Activated T-helper 2 cell treated with anti-CD3 and anti-CD28 coated beads, Interferon-gamma antibody, Interleukin-2, Interleukin-4, amounts not matched to agents 10 μg/mL and 5 μg/mL and 100 μg/mL, durations not matched to agents 14 hours and 24 hours and 36 hours (primary cell): ENCODE data around the gene GRIK3. TPM values are rescaled to one million over a fixed set of nuclear protein-coding genes. Genes with fewer than 3 reads are reported as not detected.

ENCODE experiments used
- DNase-seq: peaks from one replicate; pipeline ENCODE4 v3.0.0; 2021; ENCODE audit warnings: low spot score
- H3K27ac Mint-ChIP-seq: one replicate; pipeline ENCODE4 v1.8.0; 2021; ENCODE audit warnings: mixed read lengths
- H3K27me3 Mint-ChIP-seq: one replicate; pipeline ENCODE4 v1.8.0; 2021; ENCODE audit warnings: low read depth, mixed read lengths
- H3K36me3 Mint-ChIP-seq: one replicate; pipeline ENCODE4 v1.8.0; 2021; ENCODE audit warnings: low read depth, mixed read lengths
- H3K4me1 Mint-ChIP-seq: one replicate; pipeline ENCODE4 v1.8.0; 2021; ENCODE audit warnings: low read depth, mixed read lengths
- H3K4me3 Mint-ChIP-seq: one replicate; pipeline ENCODE4 v1.8.0; 2021; ENCODE audit warnings: low read depth, mild to moderate bottlenecking, moderate library complexity, mixed read lengths
- H3K9me3 Mint-ChIP-seq: one replicate; pipeline ENCODE4 v1.8.0; 2021; ENCODE audit warnings: mixed read lengths
- intact Hi-C: fragments of 100-400 bp; cut with micrococcal nuclease; formaldehyde crosslinking; loops from one replicate; pipeline ENCODE4 v1.15.1; 2023
- total RNA-seq: library from RNA; stranded (reverse); gene quantifications from 2 replicates; pipeline ENCODE4 v1.2.3, GENCODE V29; 2022

GRIK3 gene
- total RNA-seq, 1 donor from 2014 or later = not detected

DNA sequence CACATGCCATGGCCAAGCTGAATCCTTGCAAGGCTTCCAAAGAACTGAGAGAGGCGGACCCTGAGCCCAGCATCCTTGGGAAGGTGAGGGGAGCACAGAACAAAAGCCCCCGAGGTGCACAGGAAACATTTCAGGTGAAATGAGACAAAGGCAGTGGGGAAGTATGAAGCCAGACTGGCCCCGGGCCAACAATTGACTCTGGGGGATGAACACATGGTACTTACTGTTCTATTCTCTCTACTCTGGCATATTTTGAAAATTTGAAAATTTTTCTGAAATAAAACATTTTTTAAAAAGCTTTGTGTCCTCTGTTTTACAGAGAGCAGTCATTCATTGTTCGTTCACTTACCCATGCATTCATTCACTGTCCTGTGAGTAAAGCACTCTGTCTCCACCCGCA, 77.7 kb downstream of the GRIK3 start:
- Mint-ChIP-seq H3K27me3 (no peaks in the 10 kb centered on the region), H3K4me1 (no peaks in the 10 kb centered on the region), H3K9me3 (no peaks in the 10 kb centered on the region), H3K27ac (no peak overlapping the region), H3K36me3 (no peaks in the 10 kb centered on the region), H3K4me3 (no peak overlapping the region)
- intact Hi-C loops = no loop called here
- no peak for DNase-seq

GRCh38 chr1:36955016-36955415, 79.3 kb downstream of the GRIK3 start:
- DNase-seq = no peak
- Mint-ChIP-seq H3K4me1 (no peaks in the 10 kb centered on the region), H3K36me3 (no peaks in the 10 kb centered on the region), H3K27ac (no peak overlapping the region), H3K9me3 (no peaks in the 10 kb centered on the region), H3K4me3 (no peak overlapping the region), H3K27me3 (no peaks in the 10 kb centered on the region)
- intact Hi-C loops = no loop called here

DNA sequence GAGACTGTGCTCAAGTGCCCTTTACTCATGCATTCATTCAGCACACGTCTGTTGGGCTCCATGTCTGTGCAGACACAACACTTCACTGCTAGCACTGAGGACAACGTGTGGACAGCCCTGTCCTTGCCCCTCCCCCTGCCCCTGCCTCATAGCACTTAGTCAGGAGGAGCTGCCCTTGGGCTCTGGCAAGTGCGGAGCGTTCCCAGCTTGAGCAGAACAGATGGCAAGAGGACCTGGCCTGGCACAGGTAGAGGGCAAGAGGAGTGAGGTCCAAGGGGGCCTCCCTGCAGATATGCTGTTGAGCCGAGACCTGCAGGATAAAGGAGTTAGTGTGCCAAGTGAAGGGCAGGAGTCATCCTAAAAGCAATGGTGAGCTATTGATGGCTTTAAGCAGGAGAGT, 81.3 kb downstream of the GRIK3 start:
- no peaks in the 10 kb centered on the region for H3K9me3 Mint-ChIP-seq
- DNase-seq = no peak
- intact Hi-C loops = no loop called here
- no peaks in the 10 kb centered on the region for H3K4me1 Mint-ChIP-seq
- H3K4me3 Mint-ChIP-seq = no peak overlapping the region
- no peak overlapping the region for H3K27ac Mint-ChIP-seq
- no peaks in the 10 kb centered on the region for H3K36me3 Mint-ChIP-seq
- H3K27me3 Mint-ChIP-seq = no peaks in the 10 kb centered on the region

- no peaks in the 10 kb centered on the region for H3K27me3 Mint-ChIP-seq
- H3K9me3 Mint-ChIP-seq = no peaks in the 10 kb centered on the region
- no peak overlapping the region for H3K27ac Mint-ChIP-seq
- no peaks in the 10 kb centered on the region for H3K36me3 Mint-ChIP-seq
- H3K4me3 Mint-ChIP-seq = no peak overlapping the region
- H3K4me1 Mint-ChIP-seq = no peaks in the 10 kb centered on the region
- no peak for DNase-seq
- intact Hi-C loops = no loop called here
Observed at GRCh38 chr1:36951761-36952160, 82.6 kb downstream of the GRIK3 start.

DNA sequence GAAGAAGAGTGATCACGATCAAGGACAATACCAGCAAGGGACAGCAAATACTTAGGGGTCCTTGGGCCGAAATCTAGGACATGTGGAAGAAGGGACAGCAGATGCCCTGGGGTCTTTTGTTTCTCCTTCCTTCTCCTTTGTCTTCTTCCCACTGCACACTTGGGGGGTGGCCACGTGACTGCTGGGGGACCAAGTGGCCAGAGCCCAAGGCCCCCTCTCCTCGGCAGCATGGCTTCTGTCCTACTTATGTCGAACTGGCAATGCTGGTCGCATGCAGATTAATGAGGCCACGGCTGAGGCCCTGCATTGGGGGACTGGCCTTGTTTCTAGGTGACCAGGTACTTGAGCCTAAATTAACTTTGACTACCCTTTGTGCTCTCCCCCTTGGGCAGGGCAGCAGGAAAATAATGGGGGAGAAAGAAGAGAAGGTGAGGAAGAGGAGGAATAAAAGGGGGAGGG, 83.0 kb downstream of the GRIK3 start:
- Mint-ChIP-seq H3K36me3 (no peaks in the 10 kb centered on the region), H3K27me3 (no peaks in the 10 kb centered on the region), H3K27ac (no peak overlapping the region), H3K4me3 (no peak overlapping the region), H3K4me1 (no peaks in the 10 kb centered on the region), H3K9me3 (no peaks in the 10 kb centered on the region)
- intact Hi-C loops = no loop called here
- no peak for DNase-seq

- no peaks in the 10 kb centered on the region for H3K27me3 Mint-ChIP-seq
- H3K9me3 Mint-ChIP-seq = no peaks in the 10 kb centered on the region
- H3K4me3 Mint-ChIP-seq = no peak overlapping the region
- intact Hi-C loops = no loop called here
- no peak overlapping the region for H3K27ac Mint-ChIP-seq
- no peaks in the 10 kb centered on the region for H3K4me1 Mint-ChIP-seq
- H3K36me3 Mint-ChIP-seq = no peaks in the 10 kb centered on the region
- DNase-seq = no peak
Observed at GRCh38 chr1:36950604-36951291, 83.6 kb downstream of the GRIK3 start.

- DNase-seq = no peak
- H3K27ac Mint-ChIP-seq = no peak overlapping the region
- intact Hi-C loops = no loop called here
- no peak overlapping the region for H3K4me3 Mint-ChIP-seq
- no peaks in the 10 kb centered on the region for H3K9me3 Mint-ChIP-seq
- no peaks in the 10 kb centered on the region for H3K27me3 Mint-ChIP-seq
- H3K4me1 Mint-ChIP-seq = no peaks in the 10 kb centered on the region
- H3K36me3 Mint-ChIP-seq = no peaks in the 10 kb centered on the region
Observed at GRCh38 chr1:36948606-36949005, 85.7 kb downstream of the GRIK3 start.

DNA sequence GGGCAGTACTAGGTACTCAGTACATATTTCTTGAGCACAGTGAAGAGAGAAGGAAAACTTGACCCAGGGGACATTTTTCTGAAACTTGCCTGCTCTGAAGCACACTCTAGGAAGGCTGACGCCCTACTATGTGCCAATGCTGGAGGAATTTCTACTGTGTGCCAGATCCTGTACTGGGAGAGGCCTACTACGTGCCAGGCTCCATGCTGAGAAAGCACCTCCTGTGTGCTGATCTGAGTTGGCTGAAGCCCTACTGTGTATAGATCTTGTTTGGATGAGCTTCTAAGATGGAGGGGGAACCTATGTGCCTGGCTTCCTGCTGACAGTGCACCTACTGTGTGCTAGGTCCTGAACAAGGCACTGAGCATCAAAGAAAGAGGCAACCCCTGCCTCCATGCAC, 86.2 kb downstream of the GRIK3 start:
- no peak for DNase-seq
- H3K4me1 Mint-ChIP-seq = no peaks in the 10 kb centered on the region
- H3K27ac Mint-ChIP-seq = no peak overlapping the region
- H3K27me3 Mint-ChIP-seq = no peaks in the 10 kb centered on the region
- H3K9me3 Mint-ChIP-seq = no peaks in the 10 kb centered on the region
- H3K4me3 Mint-ChIP-seq = no peak overlapping the region
- no peaks in the 10 kb centered on the region for H3K36me3 Mint-ChIP-seq
- intact Hi-C loops = no loop called here

- no peak overlapping the region for H3K27ac Mint-ChIP-seq
- DNase-seq = no peak
- H3K27me3 Mint-ChIP-seq = no peaks in the 10 kb centered on the region
- H3K4me1 Mint-ChIP-seq = no peaks in the 10 kb centered on the region
- H3K9me3 Mint-ChIP-seq = no peaks in the 10 kb centered on the region
- intact Hi-C loops = no loop called here
- no peak overlapping the region for H3K4me3 Mint-ChIP-seq
- H3K36me3 Mint-ChIP-seq = no peaks in the 10 kb centered on the region
Observed at GRCh38 chr1:36947384-36947783, 86.9 kb downstream of the GRIK3 start.

GRCh38 chr1:36944883-36945282, 89.4 kb downstream of the GRIK3 start:
- H3K9me3 Mint-ChIP-seq = no peaks in the 10 kb centered on the region
- no peak for DNase-seq
- no peaks in the 10 kb centered on the region for H3K36me3 Mint-ChIP-seq
- H3K4me3 Mint-ChIP-seq = no peak overlapping the region
- intact Hi-C loops = no loop called here
- H3K27me3 Mint-ChIP-seq = no peaks in the 10 kb centered on the region
- no peaks in the 10 kb centered on the region for H3K4me1 Mint-ChIP-seq
- H3K27ac Mint-ChIP-seq = no peak overlapping the region

GRCh38 chr1:36942148-36942547, 92.2 kb downstream of the GRIK3 start:
- Mint-ChIP-seq H3K4me3 (no peak overlapping the region), H3K9me3 (no peaks in the 10 kb centered on the region), H3K27ac (no peak overlapping the region), H3K36me3 (no peaks in the 10 kb centered on the region), H3K4me1 (no peaks in the 10 kb centered on the region), H3K27me3 (no peaks in the 10 kb centered on the region)
- no peak for DNase-seq
- intact Hi-C loops = no loop called here

DNA sequence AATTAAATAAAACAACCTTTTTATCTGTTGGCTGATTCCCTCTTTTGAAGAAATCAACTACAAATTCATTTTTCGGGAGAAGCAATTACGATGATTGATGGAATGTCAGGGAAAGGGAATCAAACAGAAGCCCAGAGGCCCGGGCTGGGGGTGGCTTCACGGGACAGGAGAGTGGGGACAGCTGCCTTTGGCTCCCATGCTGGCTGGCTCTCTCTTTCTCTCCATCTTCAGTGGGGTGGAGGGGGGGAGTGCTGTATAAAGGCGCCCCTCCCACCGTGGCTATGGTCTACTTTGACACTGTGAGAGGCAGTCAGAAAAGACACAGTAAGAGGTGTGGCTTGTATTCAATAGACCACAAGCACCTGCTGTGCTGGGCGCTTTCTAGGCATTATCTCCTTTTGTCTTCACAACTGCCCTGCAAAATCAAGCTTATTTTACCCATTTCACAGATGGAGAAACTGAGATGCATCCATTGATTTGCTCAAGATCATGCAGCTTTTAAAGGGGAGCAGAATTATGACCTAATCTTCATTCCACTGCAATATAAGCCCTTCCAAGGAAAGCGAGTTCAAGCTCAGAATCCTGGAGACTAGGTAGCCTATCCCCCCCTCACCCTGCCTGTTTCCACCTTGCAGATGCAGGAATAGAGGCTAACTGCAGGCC, 92.9 kb downstream of the GRIK3 start:
- H3K27me3 Mint-ChIP-seq = no peaks in the 10 kb centered on the region
- H3K27ac Mint-ChIP-seq = no peak overlapping the region
- H3K4me1 Mint-ChIP-seq = no peaks in the 10 kb centered on the region
- H3K4me3 Mint-ChIP-seq = no peak overlapping the region
- H3K9me3 Mint-ChIP-seq = no peaks in the 10 kb centered on the region
- H3K36me3 Mint-ChIP-seq = no peaks in the 10 kb centered on the region
- intact Hi-C loops = no loop called here
- no peak for DNase-seq

GRCh38 chr1:36938819-36939218, 95.5 kb downstream of the GRIK3 start:
- Mint-ChIP-seq H3K36me3 (no peaks in the 10 kb centered on the region), H3K4me3 (no peak overlapping the region)
- intact Hi-C loops = no loop called here

More at GRCh38 chr1:36938819-36939218, 95.5 kb downstream of the GRIK3 start:
- H3K9me3 Mint-ChIP-seq = no peaks in the 10 kb centered on the region
- H3K4me1 Mint-ChIP-seq = no peaks in the 10 kb centered on the region
- H3K27me3 Mint-ChIP-seq = no peaks in the 10 kb centered on the region
- no peak for DNase-seq
- H3K27ac Mint-ChIP-seq = no peak overlapping the region
